Esophagus muscularis mucosa (tissue), 4 donors: ENCODE data around the gene SEC23IP. TPM values are rescaled to one million over a fixed set of nuclear protein-coding genes. Genes with fewer than 3 reads are reported as not detected.
"Not testable (repeated sequence)": the region's sequence is repeated elsewhere in the genome, so short reads cannot be mapped to it uniquely, and the experiment has no call there.

Experiments used
- DNase-seq: peaks from one replicate; pipeline ENCODE4 v3.0.0-alpha.2; 2017; ENCODE audit errors: extremely low spot score
- H3K27ac ChIP-seq, 4 donors: fragments of 200-600 bp; sonication (generic); replicated peaks in 1 of 4; 1 replicate in 3 of 4; 2 replicates in 1 of 4; pipeline ENCODE4 v1.5.1; 2016 to 2019; ENCODE audit warnings: mild to moderate bottlenecking in 1 of 4
- H3K27me3 ChIP-seq, 4 donors: fragments of 200-600 bp; sonication (generic); one replicate each; pipeline versions ENCODE4 v1.5.1 to v1.6.0; 2016 to 2019
- H3K36me3 ChIP-seq, 4 donors: fragments of 200-600 bp; sonication (generic); one replicate each; pipeline ENCODE4 v1.5.1; 2016 to 2019
- H3K4me1 ChIP-seq, 4 donors: fragments of 200-600 bp; sonication (generic); one replicate each; pipeline ENCODE4 v1.5.1; 2016 to 2019
- H3K4me3 ChIP-seq, 4 donors: fragments of 200-600 bp; sonication (generic); 1 replicate in 2 of 4; 2 replicates in 2 of 4; pipeline ENCODE4 v1.5.1; 2016 to 2019; ENCODE audit warnings: mild to moderate bottlenecking in 4 of 4, moderate library complexity in 1 of 4
- H3K9me3 ChIP-seq, 4 donors: fragments of 200-600 bp; sonication (generic); 1 replicate in 3 of 4; 2 replicates in 1 of 4; pipeline ENCODE4 v1.5.1; 2016 to 2019
- EP300 ChIP-seq: sonication (generic); formaldehyde crosslinking; IDR thresholded peaks from one replicate; pipeline ENCODE4 v1.6.1; 2017; ENCODE audit warnings: antibody characterized with exemption
- POLR2A ChIP-seq: fragments of 450-650 bp; IDR thresholded peaks from one replicate; pipeline ENCODE4 v1.6.1; 2017; ENCODE audit warnings: antibody characterized with exemption, moderate library complexity, mild to moderate bottlenecking, low read depth
- POLR2AphosphoS5 ChIP-seq, 2 donors: sonication (generic); formaldehyde crosslinking; IDR thresholded peaks; one replicate each; pipeline ENCODE4 v1.6.1; 2017; ENCODE audit warnings: antibody characterized with exemption in 2 of 2
- WGBS: methylation state at CpG from one replicate; pipeline ENCODE4 v1.1.5; 2018; 5-methylcytosine and 5-hydroxymethylcytosine counted together
- intact Hi-C: fragments of 100-400 bp; cut with DNase I; formaldehyde crosslinking; loops from one replicate; pipeline ENCODE4 v1.15.1; 2023
- total RNA-seq, 4 donors: library from RNA; depleted of rRNA; stranded (reverse); fragments of >200 nt; gene quantifications; one replicate each; pipeline versions ENCODE4 v1.1.0 to v1.2.1, GENCODE V29; 2016
- TF ChIP-seq, protein P1 (sequence below), 3 experiments: fragments of 200-600 bp in 2 of 3; fragments of 450-650 bp in 1 of 3; sonication (generic) in 2 of 3; IDR thresholded peaks; one replicate each; pipeline ENCODE4 v1.5.1; 2017 to 2019; ENCODE audit warnings: antibody characterized with exemption in 3 of 3, mild to moderate bottlenecking in 2 of 3, moderate library complexity in 1 of 3

SEC23IP gene
- total RNA-seq, 4 donors from 2014 or later: 22.4 to 29.9 (median 24.2) TPM

DNA sequence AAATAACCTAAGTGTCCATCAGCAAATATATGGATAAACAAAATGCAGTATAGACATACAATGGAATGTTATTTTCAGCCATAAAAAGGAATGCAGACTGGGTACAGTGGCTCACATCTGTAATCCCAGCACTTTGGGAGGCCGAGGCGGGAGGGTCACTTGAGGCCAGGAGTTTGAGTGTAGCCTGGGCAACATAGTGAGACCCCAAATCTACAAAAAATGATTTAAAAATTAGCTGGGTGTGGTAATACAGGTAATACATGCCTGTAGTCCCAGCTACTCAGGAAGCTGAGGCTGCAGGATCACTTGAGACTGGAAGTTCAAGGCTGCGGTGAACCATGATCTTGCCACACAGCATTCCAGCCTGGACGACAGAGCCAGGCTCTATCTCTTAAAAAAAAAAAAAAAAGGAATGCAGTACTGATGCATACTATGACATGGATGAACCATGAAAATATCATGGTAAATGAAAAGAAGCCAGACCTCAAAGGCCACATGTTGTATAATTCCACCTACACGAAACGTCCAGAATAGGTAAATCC lies 26.8 kb upstream of the SEC23IP start:
- H3K27ac ChIP-seq: no peak overlapping the region
- H3K36me3 ChIP-seq: no peaks in the 10 kb centered on the region
- 93% methylated on average over 6 of the region's 6 CpGs for WGBS
- no peaks in the 10 kb centered on the region for H3K9me3 ChIP-seq
- TF ChIP-seq POLR2AphosphoS5 (IDR thresholded peaks at IDR 0.05): no peak
- TF ChIP-seq POLR2A: no peak
- no peak for TF ChIP-seq EP300
- TF ChIP-seq, protein P1, sequence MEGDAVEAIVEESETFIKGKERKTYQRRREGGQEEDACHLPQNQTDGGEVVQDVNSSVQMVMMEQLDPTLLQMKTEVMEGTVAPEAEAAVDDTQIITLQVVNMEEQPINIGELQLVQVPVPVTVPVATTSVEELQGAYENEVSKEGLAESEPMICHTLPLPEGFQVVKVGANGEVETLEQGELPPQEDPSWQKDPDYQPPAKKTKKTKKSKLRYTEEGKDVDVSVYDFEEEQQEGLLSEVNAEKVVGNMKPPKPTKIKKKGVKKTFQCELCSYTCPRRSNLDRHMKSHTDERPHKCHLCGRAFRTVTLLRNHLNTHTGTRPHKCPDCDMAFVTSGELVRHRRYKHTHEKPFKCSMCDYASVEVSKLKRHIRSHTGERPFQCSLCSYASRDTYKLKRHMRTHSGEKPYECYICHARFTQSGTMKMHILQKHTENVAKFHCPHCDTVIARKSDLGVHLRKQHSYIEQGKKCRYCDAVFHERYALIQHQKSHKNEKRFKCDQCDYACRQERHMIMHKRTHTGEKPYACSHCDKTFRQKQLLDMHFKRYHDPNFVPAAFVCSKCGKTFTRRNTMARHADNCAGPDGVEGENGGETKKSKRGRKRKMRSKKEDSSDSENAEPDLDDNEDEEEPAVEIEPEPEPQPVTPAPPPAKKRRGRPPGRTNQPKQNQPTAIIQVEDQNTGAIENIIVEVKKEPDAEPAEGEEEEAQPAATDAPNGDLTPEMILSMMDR (IDR thresholded peaks at IDR 0.05): no peak
- no peaks in the 10 kb centered on the region for H3K27me3 ChIP-seq
- intact Hi-C loops: no loop called here
- H3K4me3 ChIP-seq: no peak overlapping the region
- peaks cover 10 to 36% (median 30%) of the 10 kb centered on the region in 4 donors for H3K4me1 ChIP-seq
- peak; percentile 26 for DNase-seq

DNA sequence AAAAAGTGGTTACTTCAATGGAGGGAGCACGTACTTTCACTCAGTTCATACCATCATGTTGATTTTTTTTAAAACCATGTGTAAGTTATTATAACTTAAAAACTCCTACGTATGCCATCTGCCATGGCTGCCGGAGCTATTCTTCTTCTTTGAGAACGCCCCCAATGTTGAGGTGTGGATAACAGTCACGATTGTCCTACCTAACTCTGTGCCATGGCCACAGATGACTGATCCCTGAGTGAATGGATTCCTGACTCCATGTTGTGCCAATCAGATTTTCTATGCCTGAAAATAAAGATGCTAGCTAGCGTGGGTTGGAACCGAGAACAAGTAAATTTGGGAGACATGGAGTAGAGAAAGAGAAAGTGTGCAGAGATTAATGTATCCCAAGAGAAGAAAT lies 25.2 kb upstream of the SEC23IP start:
- H3K36me3 ChIP-seq: no peaks in the 10 kb centered on the region
- H3K9me3 ChIP-seq: no peaks in the 10 kb centered on the region
- intact Hi-C loops: no loop called here
- peak; percentile 39 for DNase-seq
- H3K27me3 ChIP-seq: no peaks in the 10 kb centered on the region
- H3K4me1 ChIP-seq: peaks cover 21 to 39% (median 38%) of the 10 kb centered on the region in 4 donors
- 81% methylated on average over 7 of the region's 7 CpGs for WGBS
- H3K27ac ChIP-seq: no peak overlapping the region
- H3K4me3 ChIP-seq: no peak overlapping the region
- TF ChIP-seq, protein P1 (IDR thresholded peaks at IDR 0.05): no peak
- TF ChIP-seq EP300: no peak

DNA sequence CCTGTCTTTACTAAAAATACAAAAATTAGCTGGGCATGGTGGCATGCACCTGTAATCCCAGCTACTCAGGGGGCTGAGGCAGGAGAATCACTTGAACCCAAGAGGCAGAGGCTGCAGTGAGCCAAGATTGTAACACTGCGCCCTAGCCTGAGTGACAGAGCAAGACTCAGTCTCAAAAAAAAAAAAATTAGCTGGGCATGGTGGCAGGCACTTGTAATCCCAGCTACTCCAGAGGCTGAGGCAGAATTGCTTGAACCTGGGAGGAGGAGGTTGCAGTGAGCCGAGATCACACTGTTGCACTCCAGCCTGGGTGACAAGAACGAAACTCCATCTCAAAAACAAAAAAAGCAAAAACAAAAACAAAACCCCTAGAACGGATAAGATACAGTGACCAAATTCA lies 23.1 kb upstream of the SEC23IP start:
- H3K27me3 ChIP-seq, intact Hi-C loops, H3K36me3 ChIP-seq, H3K27ac ChIP-seq, H3K4me3 ChIP-seq, DNase-seq, H3K9me3 ChIP-seq: not testable (repeated sequence)
- H3K4me1 ChIP-seq: peaks cover 25 to 49% (median 46%) of the 10 kb centered on the region in 4 donors
- WGBS: 85% methylated on average over 4 of the region's 4 CpGs

DNA sequence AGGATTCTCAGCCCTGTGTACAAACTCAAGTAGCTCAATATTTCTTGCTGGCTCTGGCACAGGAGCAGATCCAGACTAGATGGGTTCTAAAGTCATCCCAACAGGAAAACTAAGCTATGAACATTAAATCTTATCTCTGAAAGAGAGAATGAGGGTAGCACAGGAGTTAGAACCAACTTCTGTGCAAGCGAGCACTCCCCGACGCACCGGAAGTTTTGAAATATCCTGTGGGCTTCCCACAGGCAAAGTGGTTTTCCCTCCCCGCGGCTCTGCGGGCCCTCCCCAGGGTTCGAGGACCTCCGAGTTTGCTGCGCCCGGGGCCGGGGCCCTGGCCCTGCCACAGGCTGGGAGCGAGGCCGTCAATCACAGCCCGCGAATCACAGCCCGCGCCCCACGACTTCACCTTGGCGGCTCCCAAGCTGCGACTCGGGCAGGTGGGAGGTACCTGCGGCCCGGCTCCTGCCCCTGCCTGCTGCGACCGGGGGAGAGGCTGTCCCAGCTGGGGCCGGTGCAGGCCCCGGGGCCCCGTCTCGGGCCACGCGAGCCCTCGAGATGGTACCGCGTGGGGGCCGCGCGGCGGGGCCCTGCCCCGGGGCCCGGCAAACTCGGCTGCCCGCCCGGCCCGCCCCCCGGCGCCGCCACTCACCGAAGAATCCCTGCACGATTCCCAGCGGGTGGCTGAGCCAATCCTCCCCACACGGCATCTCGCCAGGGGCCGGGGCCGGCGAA lies 20.5 kb upstream of the SEC23IP start:
- 0% methylated on average over 4 of the region's 56 CpGs for WGBS
- no peaks in the 10 kb centered on the region for H3K36me3 ChIP-seq
- no peaks in the 10 kb centered on the region for H3K9me3 ChIP-seq
- intact Hi-C loops: no loop called here
- H3K27me3 ChIP-seq: no peaks in the 10 kb centered on the region
- H3K27ac ChIP-seq: peak overlapping the region; percentile 85 to 94 (median 92)
- TF ChIP-seq, protein P1 (IDR thresholded peaks at IDR 0.05): no peak
- TF ChIP-seq POLR2AphosphoS5 (IDR thresholded peaks at IDR 0.05): peak; percentile 35 to 41
- H3K4me1 ChIP-seq: peaks cover 25 to 49% (median 46%) of the 10 kb centered on the region in 4 donors
- H3K4me3 ChIP-seq: peak overlapping the region; percentile 91 to 98 (median 93)
- no peak for DNase-seq

DNA sequence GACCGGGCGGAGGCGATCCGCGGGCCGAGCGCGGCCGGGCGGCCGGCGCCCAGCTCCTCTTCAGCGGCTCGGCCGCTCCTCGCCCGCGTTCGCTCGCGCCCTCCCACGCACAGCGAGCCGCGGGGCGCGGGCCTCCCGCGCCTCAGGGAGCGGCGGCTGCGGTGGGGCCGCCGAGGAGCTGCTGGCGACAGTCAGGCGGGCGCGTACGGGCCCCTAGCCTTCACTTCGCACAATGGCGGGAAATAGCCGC lies 20.0 kb upstream of the SEC23IP start, which contains the start of gene MCMBP:
Gene MCMBP, minus strand, starts transcription at position 234 of the 250 bp plus-strand sequence. CDS start 259 bp downstream, outside the sequence.
- intact Hi-C loops: no loop called here
- no peaks in the 10 kb centered on the region for H3K9me3 ChIP-seq
- no peak for DNase-seq
- H3K27ac ChIP-seq: peak within 1 kb of the TSS; percentile 85 to 94 (median 92)
- WGBS: no CpG with 5 or more reads among the region's 42 CpGs
- no peaks in the 10 kb centered on the region for H3K36me3 ChIP-seq
- TF ChIP-seq EP300 (no peak), POLR2AphosphoS5 (IDR thresholded peaks at IDR 0.05) (no peak), POLR2A (no peak)
- TF ChIP-seq, protein P1 (IDR thresholded peaks at IDR 0.05): no peak
- peaks cover 25 to 49% (median 45%) of the 10 kb centered on the region in 4 donors for H3K4me1 ChIP-seq
- H3K4me3 ChIP-seq: peak within 1 kb of the TSS; percentile 91 to 98 (median 93)
- no peaks in the 10 kb centered on the region for H3K27me3 ChIP-seq
